Activated CD4-positive, alpha-beta T cell treated with anti-CD3 and anti-CD28 coated beads, Interleukin-2, amount 10 ng/mL, durations not matched to agents 7 days and 5 days (primary cell): ENCODE results near the gene SIX4. TPM values are rescaled to one million over a fixed set of nuclear protein-coding genes. Genes with fewer than 3 reads are reported as not detected.
"Not testable (repeated sequence)": the region's sequence is repeated elsewhere in the genome, so short reads cannot be mapped to it uniquely, and the experiment has no call there.

Experiments
- CTCF ChIA-PET: fragments of 350-600 bp; sonication (Branson Sonifier 250); formaldehyde crosslinking; loops from one replicate; lab custom pipeline; 2021; ENCODE audit warnings: antibody characterized with exemption; lab: Charles Lee
- POLR2A ChIA-PET: fragments of 350-600 bp; sonication (Branson Sonifier 250); formaldehyde crosslinking; loops from one replicate; lab custom pipeline; 2021; ENCODE audit warnings: antibody characterized with exemption; lab: Charles Lee
- DNase-seq: peaks from one replicate; pipeline ENCODE4 v3.0.0-alpha.2; 2020
- H3K27ac Mint-ChIP-seq: one replicate; pipeline ENCODE4 v1.8.0; 2021; ENCODE audit warnings: mild to moderate bottlenecking, moderate library complexity, mixed read lengths
- H3K27me3 Mint-ChIP-seq: one replicate; pipeline ENCODE4 v1.8.0; 2021; ENCODE audit warnings: mixed read lengths
- H3K36me3 Mint-ChIP-seq: one replicate; pipeline ENCODE4 v1.8.0; 2021; ENCODE audit warnings: low read depth, mixed read lengths
- H3K4me1 Mint-ChIP-seq: one replicate; pipeline ENCODE4 v1.8.0; 2021; ENCODE audit warnings: mixed read lengths
- H3K4me3 Mint-ChIP-seq: one replicate; pipeline ENCODE4 v1.8.0; 2021; ENCODE audit warnings: mild to moderate bottlenecking, moderate library complexity, mixed read lengths
- H3K9me3 Mint-ChIP-seq: one replicate; pipeline ENCODE4 v1.8.0; 2021; ENCODE audit warnings: mixed read lengths
- total RNA-seq, 2 experiments: library from RNA; stranded (reverse); gene quantifications; one replicate each; pipeline ENCODE4 v1.2.3, GENCODE V29; 2021

Gene SIX4
- total RNA-seq, 2 experiments from 2014 or later, result 0.02 to 0.08 TPM

DNA sequence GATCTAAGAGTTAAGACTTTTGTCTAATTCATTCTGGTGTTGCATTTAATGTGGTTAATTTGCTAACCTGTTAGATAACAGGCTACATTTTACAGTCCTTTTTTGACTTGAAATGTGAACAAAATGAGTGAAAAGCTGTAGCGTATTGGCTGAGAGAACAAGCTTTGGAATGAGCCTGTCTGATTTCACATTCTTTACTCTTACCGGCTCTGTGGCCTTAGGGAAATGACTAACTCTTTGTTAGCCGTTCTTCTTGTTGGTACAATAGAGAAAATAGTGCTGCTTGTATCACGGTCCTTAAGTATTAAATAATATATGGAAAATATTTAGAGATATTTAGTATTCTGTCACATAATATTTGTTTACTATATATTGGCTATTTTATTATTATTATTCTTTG lies 12.3 kb upstream of the SIX4 start:
- Mint-ChIP-seq H3K4me3 (no peak overlapping the region), H3K36me3 (peaks cover 4% of the 10 kb centered on the region), H3K4me1 (peaks cover 20% of the 10 kb centered on the region), H3K27ac (no peak overlapping the region), H3K27me3 (peaks cover 22% of the 10 kb centered on the region), H3K9me3 (no peaks in the 10 kb centered on the region)
- POLR2A ChIA-PET, result no interaction called here
- no peak for DNase-seq
- CTCF ChIA-PET, result no interaction called here

DNA sequence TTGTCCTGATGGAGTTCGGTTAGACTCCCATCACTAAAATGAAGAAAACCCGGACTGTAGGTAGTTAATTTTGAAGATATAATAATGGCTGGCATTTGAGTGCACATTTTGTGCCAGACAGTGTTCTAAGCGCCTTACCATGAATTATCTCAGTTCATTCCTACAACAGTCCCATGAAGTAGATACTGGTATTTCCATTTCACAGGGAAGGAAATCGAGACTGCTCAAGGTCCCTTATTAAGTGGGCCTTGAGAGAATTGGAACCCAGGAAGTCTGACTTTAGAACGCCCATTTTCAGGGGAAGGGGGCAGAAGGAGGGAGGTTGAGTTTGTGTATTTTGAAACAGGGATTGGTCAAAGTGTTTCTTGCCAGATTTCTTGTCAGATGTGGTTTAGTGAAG lies 11.3 kb upstream of the SIX4 start:
- Mint-ChIP-seq H3K36me3 (peaks cover 4% of the 10 kb centered on the region), H3K4me3 (peak overlapping the region; percentile 99), H3K27ac (peak overlapping the region; percentile 94), H3K27me3 (peaks cover 33% of the 10 kb centered on the region), H3K9me3 (no peaks in the 10 kb centered on the region), H3K4me1 (peaks cover 20% of the 10 kb centered on the region)
- DNase-seq, result no peak
- CTCF ChIA-PET, result no interaction called here
- POLR2A ChIA-PET, result no interaction called here

DNA sequence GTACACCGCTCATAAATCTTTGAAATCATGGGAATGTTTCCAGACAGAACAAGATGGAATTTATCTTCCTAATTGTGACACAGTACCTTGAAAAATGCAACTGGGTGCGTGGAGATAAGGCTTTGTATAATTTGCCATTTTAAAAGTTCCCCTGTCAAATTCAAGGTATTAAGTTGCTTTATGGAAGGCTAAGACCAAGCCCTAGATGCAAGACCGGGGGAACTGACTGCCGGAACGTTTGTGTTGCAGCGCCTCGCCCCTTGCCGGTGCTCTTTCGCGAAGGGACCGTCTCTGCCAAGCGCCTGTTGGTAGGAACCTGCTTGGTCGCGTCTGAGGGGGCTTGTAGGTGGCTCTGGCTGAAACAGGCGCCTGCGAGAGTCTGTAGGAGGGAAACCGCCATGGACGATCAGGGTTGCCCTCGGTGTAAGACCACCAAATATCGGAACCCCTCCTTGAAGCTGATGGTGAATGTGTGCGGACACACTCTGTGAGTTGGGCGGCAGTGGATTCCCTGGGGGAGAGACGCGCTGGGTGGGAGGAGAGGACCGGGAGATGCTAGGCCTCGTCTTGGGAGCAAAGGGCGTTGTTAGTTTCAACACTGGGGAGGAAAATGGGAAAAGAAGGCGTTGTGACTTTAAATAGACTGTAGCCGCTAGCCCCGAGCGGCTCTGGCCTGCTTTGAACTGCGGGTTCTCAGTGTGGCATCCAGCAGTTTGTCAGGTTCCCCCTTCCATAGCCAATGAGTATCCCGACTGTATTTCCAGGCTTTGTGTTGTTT lies 10.5 kb upstream of the SIX4 start, which contains the start of gene MNAT1:
Gene MNAT1 (plus strand): TSS at position 297 of the 778 bp plus-strand sequence. CDS start 102 bp downstream, at position 399.
- peak; percentile 76 for DNase-seq
- Mint-ChIP-seq H3K9me3 (no peaks in the 10 kb centered on the region), H3K4me1 (peaks cover 20% of the 10 kb centered on the region), H3K27ac (peak within 1 kb of the TSS; percentile 94), H3K27me3 (peaks cover 41% of the 10 kb centered on the region), H3K4me3 (peak within 1 kb of the TSS; percentile 99), H3K36me3 (peaks cover 4% of the 10 kb centered on the region)
- CTCF ChIA-PET, result no interaction called here
- POLR2A ChIA-PET, result no interaction called here

DNA sequence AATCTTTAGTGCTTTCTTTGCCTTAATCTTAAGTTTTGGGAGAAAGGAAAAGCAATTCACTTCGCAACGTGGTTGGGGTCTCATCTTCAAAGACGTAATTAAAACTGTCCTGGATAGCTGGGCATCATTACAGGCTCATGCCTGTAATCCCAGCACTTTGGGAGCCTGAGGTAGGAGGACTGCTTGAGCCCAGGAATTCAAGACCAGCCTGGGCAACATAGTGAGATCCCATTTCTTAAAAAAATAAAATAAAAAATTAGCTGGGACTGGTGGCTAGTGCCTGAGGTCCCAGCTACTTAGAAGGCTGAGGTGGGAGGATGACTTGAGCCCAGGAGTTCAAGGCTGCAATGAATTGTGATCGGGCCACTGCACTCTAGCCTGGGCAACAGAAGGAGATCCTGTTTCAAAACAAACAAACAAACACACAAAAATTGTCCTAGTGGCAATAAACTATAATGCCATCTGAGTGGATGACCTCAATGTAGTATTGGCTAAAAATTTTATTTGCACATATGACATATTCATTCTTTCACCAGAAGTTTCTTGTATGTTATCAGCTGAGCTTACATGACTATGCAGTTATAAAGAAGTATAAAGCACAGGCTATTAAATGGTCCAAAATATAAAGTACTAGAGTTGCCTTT lies 8.8 kb upstream of the SIX4 start:
- ChIA-PET CTCF (interaction anchor here (0.6 kb wide), 1 partner anchor 795 kb away, joined by 4 read pairs; no protein-coding TSS in a partner anchor), POLR2A (no interaction called here)
- Mint-ChIP-seq H3K4me1 (peaks cover 20% of the 10 kb centered on the region), H3K9me3 (no peaks in the 10 kb centered on the region), H3K4me3 (no peak overlapping the region), H3K36me3 (peaks cover 4% of the 10 kb centered on the region), H3K27ac (no peak overlapping the region), H3K27me3 (peaks cover 54% of the 10 kb centered on the region)
- DNase-seq, result no peak

DNA sequence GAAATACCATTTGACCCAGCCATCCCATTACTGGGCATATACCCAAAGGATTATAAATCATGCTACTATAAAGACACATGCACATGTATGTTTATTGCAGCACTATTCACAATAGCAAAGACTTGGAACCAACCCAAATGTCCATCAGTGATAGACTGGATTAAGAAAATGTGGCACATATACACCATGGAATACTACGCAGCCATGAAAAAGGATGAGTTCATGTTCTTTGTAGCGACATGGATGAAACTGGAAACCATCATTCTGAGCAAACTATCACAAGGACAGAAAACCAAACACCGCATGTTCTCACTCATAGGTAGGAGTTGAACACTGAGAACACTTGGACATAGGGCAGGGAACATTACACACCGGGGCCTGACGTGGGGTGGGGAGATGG lies 7.1 kb upstream of the SIX4 start:
- DNase-seq, H3K9me3 Mint-ChIP-seq, H3K36me3 Mint-ChIP-seq, H3K4me3 Mint-ChIP-seq, POLR2A ChIA-PET, CTCF ChIA-PET, H3K27ac Mint-ChIP-seq: not testable (repeated sequence)
- peaks cover 69% of the 10 kb centered on the region for H3K27me3 Mint-ChIP-seq
- H3K4me1 Mint-ChIP-seq, result peaks cover 23% of the 10 kb centered on the region

- Mint-ChIP-seq H3K36me3 (no peaks in the 10 kb centered on the region), H3K9me3 (no peaks in the 10 kb centered on the region)
These were observed 840 bp downstream of the SIX4 start for GRCh38 chr14:60723116-60723906.

GRCh38 chr14:60722357-60723115 lies 1.6 kb downstream of the SIX4 start:
- ChIA-PET CTCF (interaction anchor here (1.6 kb wide), 1 partner anchor 11 kb away, joined by 3 read pairs; no protein-coding TSS in a partner anchor), POLR2A (interaction anchor here (0.6 kb wide), 1 partner anchor 28 kb away, joined by 6 read pairs; no protein-coding TSS in a partner anchor)
- H3K36me3 Mint-ChIP-seq, result no peaks in the 10 kb centered on the region
- no peaks in the 10 kb centered on the region for H3K9me3 Mint-ChIP-seq
- H3K27me3 Mint-ChIP-seq, result peaks cover 77% of the 10 kb centered on the region
- H3K4me3 Mint-ChIP-seq, result peak overlapping the region; percentile 70
- H3K4me1 Mint-ChIP-seq, result peaks cover 29% of the 10 kb centered on the region
- H3K27ac Mint-ChIP-seq, result peak overlapping the region; percentile 17
- DNase-seq, result peak; percentile 12

More at GRCh38 chr14:60723116-60723906, 840 bp downstream of the SIX4 start:
- Mint-ChIP-seq H3K27me3 (peaks cover 83% of the 10 kb centered on the region), H3K4me1 (peaks cover 29% of the 10 kb centered on the region), H3K27ac (peak overlapping the region; percentile 68), H3K4me3 (peak overlapping the region; percentile 77)
- peak; percentile 20 for DNase-seq
- POLR2A ChIA-PET, result no interaction called here
- CTCF ChIA-PET, result interaction anchor here (1.0 to 1.6 kb wide), 2 partner anchors 12 to 172 kb away, joined by 3 read pairs; no protein-coding TSS in a partner anchor

- Mint-ChIP-seq H3K36me3 (no peaks in the 10 kb centered on the region), H3K4me3 (peak overlapping the region; percentile 70), H3K27ac (peak overlapping the region; percentile 17), H3K4me1 (peaks cover 29% of the 10 kb centered on the region), H3K27me3 (peaks cover 72% of the 10 kb centered on the region), H3K9me3 (no peaks in the 10 kb centered on the region)
- no peak for DNase-seq
- POLR2A ChIA-PET, result interaction anchor here (0.6 kb wide), 1 partner anchor 29 kb away, joined by 6 read pairs; no protein-coding TSS in a partner anchor
- CTCF ChIA-PET, result no interaction called here
These were observed 2.1 kb downstream of the SIX4 start for GRCh38 chr14:60722107-60722356.

- Mint-ChIP-seq H3K4me1 (peaks cover 24% of the 10 kb centered on the region), H3K4me3 (peak overlapping the region; percentile 70), H3K27me3 (peaks cover 67% of the 10 kb centered on the region), H3K27ac (no peak overlapping the region), H3K36me3 (no peaks in the 10 kb centered on the region), H3K9me3 (no peaks in the 10 kb centered on the region)
- ChIA-PET CTCF (no interaction called here), POLR2A (interaction anchor here (0.6 kb wide), 1 partner anchor 29 kb away, joined by 6 read pairs; no protein-coding TSS in a partner anchor)
- peak; percentile 19 for DNase-seq
These were observed 2.6 kb downstream of the SIX4 start for GRCh38 chr14:60721326-60722106.

- H3K4me3 Mint-ChIP-seq, result peak overlapping the region; percentile 48
- no peak overlapping the region for H3K27ac Mint-ChIP-seq
- peaks cover 63% of the 10 kb centered on the region for H3K27me3 Mint-ChIP-seq
- peaks cover 24% of the 10 kb centered on the region for H3K4me1 Mint-ChIP-seq
- POLR2A ChIA-PET, result no interaction called here
- DNase-seq, result no peak
- CTCF ChIA-PET, result no interaction called here
- no peaks in the 10 kb centered on the region for H3K36me3 Mint-ChIP-seq
- no peaks in the 10 kb centered on the region for H3K9me3 Mint-ChIP-seq
These were observed 3.2 kb downstream of the SIX4 start for GRCh38 chr14:60720962-60721325.

DNA sequence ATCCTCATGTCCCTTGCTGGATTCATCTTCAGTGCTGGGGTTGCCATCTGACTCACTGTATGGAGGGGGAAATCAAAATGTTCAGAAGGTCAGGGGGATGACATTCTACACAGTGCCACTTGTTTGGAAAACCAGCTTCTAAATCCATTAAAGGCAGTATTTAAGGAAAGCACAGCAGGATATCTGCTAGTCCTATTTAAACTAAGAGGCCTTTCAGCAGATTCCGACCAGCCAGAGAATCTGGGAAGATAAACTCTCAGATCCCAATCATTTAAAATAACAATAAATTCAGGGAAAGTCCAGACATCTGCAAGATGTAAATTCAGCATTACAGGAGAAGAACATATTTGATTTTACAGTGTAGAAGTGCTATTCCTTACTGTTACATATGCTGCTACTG lies 3.8 kb downstream of the SIX4 start:
- Mint-ChIP-seq H3K9me3 (no peaks in the 10 kb centered on the region), H3K27ac (no peak overlapping the region), H3K27me3 (peaks cover 66% of the 10 kb centered on the region), H3K4me3 (no peak overlapping the region), H3K36me3 (no peaks in the 10 kb centered on the region), H3K4me1 (peaks cover 24% of the 10 kb centered on the region)
- POLR2A ChIA-PET, result no interaction called here
- no peak for DNase-seq
- CTCF ChIA-PET, result no interaction called here
